ENCODE data around the gene FMO2. TPM values are rescaled to one million over a fixed set of nuclear protein-coding genes. Genes with fewer than 3 reads are reported as not detected.

FMO2 gene
- total and polyA plus RNA-seq, 2 of the 8 experiments (the other 6 are each of a cell fraction or from before 2014, with no cell fraction given), result not detected

DNA sequence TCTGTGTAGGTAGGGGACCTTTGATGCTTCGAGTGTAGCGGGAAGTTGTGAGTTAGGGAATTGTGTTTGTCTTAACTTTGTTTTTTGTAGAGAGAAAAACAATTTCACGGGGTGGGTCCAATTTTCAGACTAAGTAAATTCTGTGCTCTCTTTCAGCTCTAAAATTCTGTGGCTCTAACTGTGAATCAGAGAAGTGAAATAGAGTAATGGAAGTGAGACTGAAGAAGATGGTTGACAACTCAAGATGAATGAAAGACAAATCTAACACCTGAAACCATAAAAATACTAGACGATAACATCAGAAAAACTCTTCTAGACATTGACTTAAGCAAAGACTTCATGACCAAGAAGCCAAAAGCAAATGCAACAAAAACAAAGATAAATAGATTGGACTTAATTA lies 58.8 kb downstream of the FMO2 start:
- Histone ChIP-seq H3K79me1 (ENCODE audit: low read depth, low read length) (no peaks in the 10 kb centered on the region), H2AFZ (ENCODE audit: low read length) (no peak overlapping the region), H3K23me2 (ENCODE audit: low read depth, low read length) (no peaks in the 10 kb centered on the region), H2BK120ac (replicated peaks; ENCODE audit: low read depth, low read length) (no peak overlapping the region), H2BK20ac (ENCODE audit: low read length) (no peak overlapping the region), H3K9ac (replicated peaks in 1 of 4; ENCODE audit: extremely low read depth in 1 of 4, low read depth in 3 of 4, low read length in 3 of 4) (no peak overlapping the region), H3K27ac (ENCODE audit: low read depth, low read length) (no peak overlapping the region), H2BK15ac (ENCODE audit: low read length) (no peak overlapping the region), H3K27me3 (replicated peaks in 1 of 4; ENCODE audit: control insufficient read depth in 3 of 4, extremely low read depth in 1 of 4, insufficient read depth in 3 of 4, low read length in 3 of 4) (no peaks in the 10 kb centered on the region; a peak in 1 of 7 replicates), H2BK5ac (ENCODE audit: low read depth, low read length) (no peak overlapping the region), H3K79me2 (ENCODE audit: control insufficient read depth in 1 of 2, insufficient read depth in 2 of 2, low read length in 2 of 2) (no peaks in the 10 kb centered on the region), H2AK5ac (ENCODE audit: low read depth, low read length) (no peak overlapping the region), H3K4me1 (replicated peaks in 1 of 4; ENCODE audit: control insufficient read depth in 3 of 4, insufficient read depth in 4 of 4, low read length in 3 of 4) (no peaks in the 10 kb centered on the region), H4K8ac (ENCODE audit: extremely low read depth, insufficient read depth, low read length) (no peak overlapping the region), H2BK12ac (ENCODE audit: low read depth, low read length) (no peak overlapping the region), H3K14ac (ENCODE audit: insufficient read length) (no peak overlapping the region), H3K9me3 (ENCODE audit: insufficient read depth in 2 of 2, low read depth in 1 of 2, low read length in 1 of 2) (no peaks in the 10 kb centered on the region), H4K91ac (replicated peaks; ENCODE audit: insufficient read length, low read length) (no peak overlapping the region), H3K36me3 (ENCODE audit: control insufficient read depth in 2 of 4, insufficient read depth in 4 of 4, low read length in 3 of 4) (no peaks in the 10 kb centered on the region), H4K5ac (ENCODE audit: insufficient read length, low read depth, low read length) (no peak overlapping the region), H3K56ac (replicated peaks; ENCODE audit: insufficient read length, low read depth, low read length) (no peak overlapping the region), H3K4me2 (ENCODE audit: insufficient read depth in 1 of 2, low read depth in 2 of 2, low read length in 2 of 2) (no peak overlapping the region), H4K20me1 (replicated peaks in 1 of 2; ENCODE audit: control insufficient read depth in 1 of 2, insufficient read depth in 2 of 2, low read length in 2 of 2) (no peaks in the 10 kb centered on the region), H3K4me3 (ENCODE audit: extremely low read depth in 1 of 4, insufficient read depth in 2 of 4, low read depth in 3 of 4, low read length in 4 of 4) (no peak overlapping the region), H3K4ac (replicated peaks; ENCODE audit: insufficient read length, low read depth, low read length) (no peak overlapping the region), H3K23ac (ENCODE audit: insufficient read length) (no peak overlapping the region), H3K18ac (ENCODE audit: extremely low read depth, low read length) (no peak overlapping the region)
- no peak for DNase-seq (ENCODE audit: low read depth in 1 of 2, low spot score in 2 of 2)
- POLR2A ChIA-PET (ENCODE audit: partially characterized antibody), result no interaction called here
- CTCF ChIA-PET (ENCODE audit: partially characterized antibody), result interaction anchor here (1.0 to 5.5 kb wide), 9 partner anchors 8 to 277 kb away, joined by 3 to 56 read pairs (median 6); partner anchors contain the start of gene FMO4
- 91 to 100% methylated on average over 1 to 4 of the region's 4 CpGs for WGBS, 2 experiments (ENCODE audit: extremely low coverage in 1 of 2, insufficient coverage in 1 of 2, insufficient read length in 1 of 2, insufficient replicate concordance in 2 of 2, low coverage in 1 of 2, low lambda C conversion rate in 2 of 2, missing lambda C conversion rate in 1 of 2)
- FAIRE-seq, result no peak
- TF ChIP-seq HDAC2 (IDR thresholded peaks at IDR 0.05; ENCODE audit: borderline replicate concordance in 1 of 2, low read depth in 2 of 2, low read length in 2 of 2) (no peak), CEBPB (IDR thresholded peaks at IDR 0.05; ENCODE audit: low read depth, low read length) (no peak), KDM5A (IDR thresholded peaks at IDR 0.05; ENCODE audit: low read length) (no peak), YY1 (IDR thresholded peaks at IDR 0.05; ENCODE audit: low read depth, low read length) (no peak), NRF1 (IDR thresholded peaks at IDR 0.05; ENCODE audit: low read depth, low read length) (no peak), CHD2 (IDR thresholded peaks at IDR 0.05; ENCODE audit: low read length) (no peak), SRF (IDR thresholded peaks at IDR 0.05; ENCODE audit: low read depth, low read length) (no peak), MAX (IDR thresholded peaks at IDR 0.05) (no peak), GTF2F1 (IDR thresholded peaks at IDR 0.05; ENCODE audit: borderline replicate concordance, low read depth, low read length) (no peak), SP4 (IDR thresholded peaks at IDR 0.05; ENCODE audit: low read length) (no peak), E2F6 (IDR thresholded peaks at IDR 0.05) (no peak), NANOG (IDR thresholded peaks at IDR 0.05; ENCODE audit: insufficient read depth, low read depth, low read length, poor library complexity, severe bottlenecking) (no peak)

Data from H1 (cell line).